GM18868 (cell line): Measurements from ENCODE around the gene ZBED6.
"Not testable (repeated sequence)": the region's sequence is repeated elsewhere in the genome, so short reads cannot be mapped to it uniquely, and the experiment has no call there.

Experiments
- ATAC-seq: cut with Tn5 transposase; IDR thresholded peaks from one replicate; pipeline ENCODE4 v1.9.1; 2021; ENCODE audit warnings: mild to moderate bottlenecking, moderate library complexity; ENCODE audit not compliant: unreplicated experiment

ZBED6 gene

DNA sequence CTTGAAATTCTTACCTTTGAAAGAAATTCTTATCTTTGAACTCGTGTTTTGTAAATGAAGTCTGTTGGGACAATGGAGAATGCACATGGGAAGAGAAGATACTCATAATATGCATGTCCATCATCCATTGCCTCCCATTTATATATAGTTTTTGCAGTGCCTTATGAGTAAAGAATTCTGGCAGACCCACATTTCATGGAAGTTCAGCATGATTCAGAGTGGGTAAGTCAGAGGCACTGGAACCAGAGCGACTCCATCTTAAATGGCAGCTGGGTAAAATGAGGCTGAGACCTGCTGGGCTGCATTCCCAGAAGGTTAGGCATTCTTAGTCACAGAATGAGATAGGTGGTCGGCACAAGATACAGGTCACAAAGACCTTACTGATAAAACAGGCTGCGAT, 16.6 kb upstream of the ZBED6 start:
- no peak for ATAC-seq

DNA sequence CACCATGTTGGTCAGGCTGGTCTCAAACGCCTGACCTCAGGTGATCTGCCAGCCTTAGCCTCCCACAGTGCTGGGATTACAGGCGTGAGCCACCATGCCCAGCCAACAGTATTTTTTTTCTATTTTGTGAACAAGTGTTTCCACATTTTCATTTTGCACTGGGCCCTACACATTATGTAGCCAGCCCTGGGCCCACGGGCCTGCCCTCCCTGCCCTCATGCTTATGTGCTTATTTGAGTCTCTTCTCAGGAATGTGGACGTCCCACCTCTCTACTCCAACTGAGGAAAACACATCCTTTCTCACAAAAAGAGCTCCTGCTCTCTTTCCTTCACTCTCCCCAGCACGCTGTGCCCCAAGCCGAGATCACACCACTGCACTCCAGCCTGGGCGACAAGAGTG, 13.5 kb upstream of the ZBED6 start:
- ATAC-seq = no peak

DNA sequence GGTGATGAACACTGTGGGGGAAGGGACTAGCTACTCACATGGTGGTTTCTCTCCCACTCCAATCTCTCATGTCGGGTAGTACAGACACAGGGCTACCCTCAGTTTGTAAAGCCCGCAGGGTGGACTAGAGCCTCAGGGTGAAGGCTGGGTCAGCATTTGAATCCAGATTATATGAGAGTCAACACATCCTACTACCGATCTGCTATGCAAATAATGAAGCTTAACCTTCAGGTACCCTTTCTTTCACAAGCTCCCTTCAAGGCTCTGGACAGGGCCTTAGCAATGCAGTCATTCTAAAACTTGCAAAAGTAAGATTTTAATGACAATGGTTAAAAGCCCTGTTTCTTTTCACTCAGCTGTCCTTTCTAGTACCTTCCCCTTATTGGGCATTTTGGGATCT, 5.5 kb upstream of the ZBED6 start:
- no peak for ATAC-seq

DNA sequence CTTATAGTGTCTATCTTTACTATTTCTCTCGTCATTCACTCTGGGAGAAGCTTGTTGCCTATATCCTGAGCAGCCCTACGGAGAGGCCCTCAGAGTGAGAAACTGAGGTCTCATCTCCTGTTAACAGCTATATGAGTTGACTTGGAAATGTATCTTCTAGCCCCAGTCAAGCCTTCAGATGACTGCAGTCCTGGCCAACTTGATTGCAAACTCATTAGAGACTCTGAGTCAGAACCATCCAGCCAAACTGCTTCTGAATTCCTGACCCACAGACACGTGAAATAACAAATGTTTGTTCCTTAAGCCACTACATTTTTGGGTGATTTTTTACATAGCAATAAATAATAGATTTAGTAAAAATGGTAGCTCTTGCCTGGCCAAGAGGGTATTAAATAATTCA, 3.9 kb upstream of the ZBED6 start:
- ATAC-seq = no peak

DNA sequence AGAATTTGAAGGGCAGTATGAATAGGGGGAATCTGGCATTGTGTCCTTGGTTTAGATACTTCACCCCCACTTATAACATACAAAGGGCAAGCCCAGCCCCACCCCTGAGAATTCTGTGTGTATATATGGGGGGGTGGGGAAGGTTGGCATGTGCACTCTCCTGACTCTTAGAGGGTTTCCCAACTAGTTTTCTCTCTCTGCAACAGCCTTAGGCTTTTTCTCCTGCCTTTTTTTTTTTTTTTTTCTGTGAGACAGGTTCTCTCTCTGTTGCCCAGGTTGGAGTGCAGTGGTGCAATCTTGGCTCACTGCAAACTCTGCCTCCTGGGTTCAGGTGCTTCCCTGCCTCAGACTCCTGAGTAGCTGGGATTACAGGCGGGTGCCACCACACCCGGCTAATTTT, 2.9 kb upstream of the ZBED6 start:
- no peak for ATAC-seq

DNA sequence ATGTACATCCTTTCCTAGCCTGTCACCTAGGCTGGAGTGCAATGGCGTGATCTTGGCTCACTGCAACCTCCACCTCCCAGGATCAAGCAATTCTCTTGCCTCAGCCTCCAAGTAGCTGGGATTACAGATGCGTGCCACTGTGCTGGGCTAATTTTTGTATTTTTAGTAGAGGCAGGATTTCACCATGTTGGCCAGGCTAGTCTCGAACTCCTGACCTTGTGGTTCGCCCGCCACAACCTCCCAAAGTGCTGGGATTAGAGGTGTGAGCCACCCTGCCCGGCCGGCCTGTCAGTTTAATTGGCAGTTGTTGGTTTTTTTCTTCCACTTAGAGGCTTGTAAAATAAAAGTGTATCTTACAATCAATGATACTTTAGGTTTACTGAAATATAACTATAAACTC, 1.9 kb upstream of the ZBED6 start:
- ATAC-seq = not testable (repeated sequence)

DNA sequence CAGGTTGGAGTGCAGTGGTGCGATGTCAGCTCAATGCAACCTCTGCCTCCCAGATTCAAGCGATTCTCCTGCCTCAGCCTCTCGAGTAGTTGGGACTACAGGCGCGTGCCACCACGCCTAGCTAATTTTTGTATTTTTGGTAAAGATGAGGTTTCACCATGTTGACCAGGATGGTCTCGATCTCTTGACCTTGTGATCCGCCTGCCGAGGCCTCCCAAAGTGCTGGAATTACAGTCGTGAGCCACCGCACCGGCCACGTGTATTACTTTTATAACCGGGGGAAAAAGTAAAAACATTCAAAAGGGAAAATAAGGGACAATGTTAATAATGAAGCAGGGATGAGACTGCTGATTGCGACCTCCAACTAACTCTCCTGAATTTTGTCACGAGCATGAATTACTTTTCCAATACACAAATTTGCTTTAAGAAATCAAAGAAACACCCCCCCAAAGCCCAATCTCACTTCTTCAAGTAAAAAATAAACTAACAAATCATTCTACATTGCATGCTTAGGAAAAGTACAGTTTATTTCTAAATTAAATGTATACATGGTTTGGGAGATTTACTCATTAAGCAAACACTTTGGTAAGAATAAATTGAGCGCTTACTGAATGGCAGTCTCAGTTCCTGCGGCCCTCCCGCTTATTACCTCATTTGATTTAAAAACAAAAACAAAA, 521 bp upstream of the ZBED6 start:
- ATAC-seq = no peak

DNA sequence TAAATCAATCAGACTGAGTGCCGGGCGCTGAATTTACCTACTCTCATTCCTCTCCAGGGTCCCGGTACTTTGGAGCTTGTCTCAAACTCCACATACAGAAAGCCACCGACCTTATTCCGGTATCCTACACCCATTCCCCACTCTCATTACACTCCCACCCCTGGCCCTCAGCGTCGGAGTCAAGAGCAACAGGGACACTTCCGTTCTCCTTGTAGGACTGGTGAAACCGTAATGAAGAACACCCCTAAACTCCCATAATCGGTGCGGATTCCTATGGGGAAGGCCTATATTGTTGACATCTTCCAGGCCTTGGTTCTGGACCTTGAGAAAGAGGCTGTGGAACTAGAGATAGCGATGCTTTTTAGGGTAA, 798 bp downstream of the ZBED6 start:
- ATAC-seq = no peak

DNA sequence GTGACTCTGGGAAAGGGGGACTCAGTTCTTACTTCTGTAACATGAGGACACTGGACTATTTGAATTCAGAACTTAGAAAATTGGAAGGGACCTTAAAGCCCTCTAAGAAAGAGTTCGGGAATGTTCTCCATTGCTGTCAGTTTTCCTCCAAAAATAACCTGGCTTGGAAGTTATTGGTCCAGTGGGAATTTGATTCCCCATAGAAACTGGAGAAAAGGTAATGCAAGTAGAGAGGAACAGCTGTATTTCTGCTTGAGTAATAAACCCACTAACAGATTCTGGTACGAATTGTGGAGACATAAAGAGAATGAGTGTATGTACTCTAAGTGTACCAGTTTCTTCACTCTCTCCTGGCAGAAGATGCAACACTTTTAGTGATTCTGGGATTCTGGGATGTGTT, 1.8 kb downstream of the ZBED6 start:
- no peak for ATAC-seq

DNA sequence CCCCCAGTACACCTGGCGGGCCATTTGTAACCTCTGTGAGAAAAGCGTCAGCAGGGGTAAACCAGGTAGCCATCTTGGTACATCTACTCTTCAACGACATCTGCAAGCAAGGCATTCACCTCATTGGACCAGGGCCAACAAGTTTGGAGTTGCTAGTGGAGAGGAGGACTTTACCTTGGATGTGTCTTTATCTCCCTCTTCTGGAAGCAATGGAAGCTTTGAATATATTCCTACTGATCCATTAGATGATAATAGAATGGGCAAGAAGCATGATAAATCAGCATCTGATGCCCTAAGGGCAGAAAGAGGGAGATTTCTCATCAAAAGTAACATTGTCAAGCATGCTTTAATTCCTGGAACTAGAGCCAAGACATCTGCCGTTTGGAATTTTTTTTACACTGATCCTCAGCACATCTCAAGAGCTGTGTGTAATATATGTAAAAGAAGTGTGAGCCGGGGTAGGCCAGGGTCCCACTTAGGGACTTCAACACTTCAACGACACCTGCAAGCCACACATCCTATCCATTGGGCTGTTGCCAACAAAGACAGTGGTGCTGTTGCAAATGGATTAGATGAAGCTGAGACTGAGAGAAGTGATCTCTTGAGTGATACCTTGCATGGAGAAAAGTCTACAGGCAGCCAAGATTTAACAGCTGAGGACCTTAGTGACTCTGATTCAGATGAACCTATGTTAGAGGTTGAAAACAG, 2.7 kb downstream of the ZBED6 start:
- no peak for ATAC-seq

DNA sequence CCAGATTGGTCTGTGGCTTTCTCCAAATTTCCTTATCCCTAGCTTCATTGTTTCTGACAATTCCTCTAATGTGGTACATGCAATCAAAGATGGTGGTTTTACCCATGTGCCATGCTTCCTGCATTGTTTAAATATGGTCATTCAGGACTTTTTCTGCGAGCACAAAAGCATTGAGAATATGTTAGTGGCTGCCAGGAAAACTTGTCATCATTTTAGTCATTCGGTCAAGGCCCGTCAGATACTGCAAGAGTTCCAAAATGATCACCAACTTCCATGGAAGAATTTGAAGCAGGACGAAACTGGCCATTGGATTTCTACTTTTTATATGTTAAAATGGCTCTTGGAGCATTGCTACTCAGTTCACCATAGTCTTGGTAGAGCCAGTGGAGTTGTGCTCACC, 3.7 kb downstream of the ZBED6 start:
- no peak for ATAC-seq

DNA sequence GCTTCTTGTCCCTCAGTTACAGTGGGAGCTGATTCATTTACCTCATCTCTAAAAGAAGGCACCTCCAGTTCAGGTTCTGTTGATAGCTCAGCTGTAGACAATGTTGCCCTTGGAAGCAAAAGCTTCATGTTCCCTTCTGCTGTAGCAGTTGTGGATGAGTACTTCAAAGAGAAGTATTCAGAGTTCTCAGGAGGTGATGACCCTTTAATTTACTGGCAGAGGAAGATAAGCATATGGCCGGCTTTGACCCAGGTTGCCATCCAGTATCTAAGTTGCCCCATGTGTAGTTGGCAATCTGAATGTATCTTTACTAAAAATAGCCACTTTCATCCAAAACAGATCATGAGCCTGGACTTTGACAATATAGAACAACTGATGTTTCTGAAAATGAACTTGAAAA, 4.5 kb downstream of the ZBED6 start:
- ATAC-seq = no peak

DNA sequence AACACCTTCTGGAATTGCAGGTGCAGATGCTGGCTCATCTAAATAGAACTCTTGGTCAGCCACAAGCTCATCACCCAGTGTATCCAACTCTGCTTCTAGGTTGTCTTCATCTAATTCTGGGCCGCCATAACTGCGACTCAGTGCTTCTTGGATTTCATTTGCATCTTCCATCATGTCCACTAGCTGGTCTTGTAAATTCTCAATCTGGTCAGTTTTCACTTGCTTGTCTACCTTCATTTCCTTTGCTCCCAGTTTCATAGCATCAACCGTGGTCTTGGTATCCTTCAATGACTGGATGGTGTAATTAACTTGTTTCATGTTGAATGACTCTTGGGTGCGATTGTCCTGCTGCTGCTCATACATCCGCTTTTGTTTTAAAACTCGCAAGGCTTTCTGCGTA, 10.3 kb downstream of the ZBED6 start:
- ATAC-seq = no peak

DNA sequence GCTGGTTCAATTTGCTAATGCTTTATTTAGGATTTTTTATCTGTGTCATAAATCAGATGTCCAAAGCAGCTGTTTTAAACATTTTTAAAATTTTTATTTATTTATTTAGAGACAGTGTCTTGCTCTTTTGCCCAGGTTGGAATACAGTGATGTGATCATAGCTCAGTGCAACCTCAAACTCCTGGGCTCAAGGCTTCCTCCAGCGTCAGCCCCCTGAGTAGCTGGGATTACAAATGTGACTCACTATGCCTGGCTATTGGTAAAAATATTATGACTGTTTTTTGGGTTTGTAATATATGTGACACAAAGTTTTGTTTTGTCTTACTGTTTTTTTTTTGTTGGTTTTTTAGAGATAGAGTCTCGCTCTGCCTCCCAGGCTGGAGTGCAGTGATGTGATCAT, 11.8 kb downstream of the ZBED6 start:
- ATAC-seq = no peak

DNA sequence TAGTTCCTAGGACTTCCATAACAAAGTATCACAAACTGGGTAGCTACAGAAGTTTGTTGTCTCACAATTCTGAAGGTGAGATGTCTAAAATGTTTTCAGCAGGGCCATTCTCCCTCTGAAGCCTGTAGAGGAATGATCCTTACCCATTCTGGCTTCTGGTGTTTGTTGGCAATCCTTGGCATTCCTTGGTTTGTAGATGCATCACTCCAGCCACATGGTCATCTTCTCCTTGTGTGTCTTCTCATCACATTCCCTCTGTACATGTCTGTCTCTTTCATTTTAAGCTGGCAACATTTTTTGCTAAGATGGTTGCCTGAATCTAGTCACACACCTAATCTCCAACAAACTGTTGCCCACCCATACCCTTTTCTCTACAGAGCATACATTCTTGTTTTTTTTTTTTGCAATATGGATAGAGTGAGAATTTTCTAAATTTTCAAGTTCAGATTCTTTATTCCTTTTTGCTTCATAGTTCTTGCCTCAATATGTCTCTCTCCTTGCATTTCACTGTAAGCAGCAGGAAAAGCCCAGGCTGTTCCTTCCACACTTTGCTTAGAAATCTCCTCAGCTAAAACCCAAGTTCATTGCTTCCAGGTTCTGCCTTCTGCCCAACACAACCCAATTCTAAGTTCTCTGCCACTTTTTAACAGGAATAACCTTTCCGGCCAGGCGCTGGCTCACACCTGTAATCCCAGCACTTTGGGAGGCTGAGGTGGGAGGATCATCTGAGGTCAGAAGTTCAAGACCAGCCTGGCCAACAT, 18.3 kb downstream of the ZBED6 start:
- ATAC-seq = no peak

DNA sequence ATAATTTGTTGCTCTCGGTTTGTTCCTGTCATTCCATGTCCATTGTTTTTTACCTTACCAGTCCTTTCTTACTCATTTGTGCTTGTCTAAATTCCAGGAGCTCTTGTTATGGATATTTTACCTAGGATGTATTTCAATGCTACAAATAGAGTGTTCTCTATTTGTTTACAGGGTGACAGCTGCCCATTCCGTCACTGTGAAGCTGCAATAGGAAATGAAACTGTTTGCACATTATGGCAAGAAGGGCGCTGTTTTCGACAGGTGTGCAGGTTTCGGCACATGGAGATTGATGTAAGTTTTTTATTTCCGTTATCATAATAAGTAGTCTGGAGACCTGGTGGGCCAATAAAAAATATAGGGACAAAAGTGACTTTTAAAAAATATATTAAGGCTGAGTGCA, 23.0 kb downstream of the ZBED6 start:
- ATAC-seq = no peak

DNA sequence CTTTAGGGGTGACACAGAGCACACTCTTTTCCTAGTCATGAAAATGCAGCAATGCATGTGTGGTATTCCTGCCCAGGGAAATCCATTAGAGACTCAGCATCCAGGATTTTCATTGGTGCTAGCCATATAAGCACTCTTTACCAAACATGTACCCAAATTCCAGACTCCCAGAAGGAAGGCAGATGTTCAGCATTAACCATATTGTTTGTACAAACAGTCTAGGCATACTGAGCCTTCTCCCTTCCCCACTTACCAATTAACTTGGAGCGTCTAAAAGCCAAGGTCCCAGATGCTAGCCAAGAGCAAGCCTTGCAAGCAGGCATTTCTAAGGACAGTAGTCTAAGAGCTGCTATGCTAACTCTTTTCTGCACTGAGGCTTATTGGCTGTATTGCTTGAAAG, 27.9 kb downstream of the ZBED6 start:
- ATAC-seq = no peak

DNA sequence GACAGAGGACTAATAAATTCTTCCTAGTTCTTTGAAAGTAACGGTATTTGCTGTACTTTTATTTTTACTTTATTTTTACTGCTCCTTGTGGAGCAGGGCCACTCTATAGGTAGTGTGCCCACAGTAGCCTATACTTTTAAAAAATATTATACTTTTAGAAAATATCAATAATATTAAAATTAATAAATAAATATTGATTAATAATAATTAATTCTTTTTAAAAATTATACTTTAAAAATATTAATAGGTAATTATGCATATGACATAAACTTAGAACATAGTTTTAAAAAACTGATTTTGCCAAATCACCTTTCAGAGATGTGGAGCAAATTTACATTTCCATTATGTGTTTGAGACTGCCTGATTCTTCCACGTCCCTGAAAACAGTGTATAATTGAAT, 30.8 kb downstream of the ZBED6 start:
- ATAC-seq = no peak

DNA sequence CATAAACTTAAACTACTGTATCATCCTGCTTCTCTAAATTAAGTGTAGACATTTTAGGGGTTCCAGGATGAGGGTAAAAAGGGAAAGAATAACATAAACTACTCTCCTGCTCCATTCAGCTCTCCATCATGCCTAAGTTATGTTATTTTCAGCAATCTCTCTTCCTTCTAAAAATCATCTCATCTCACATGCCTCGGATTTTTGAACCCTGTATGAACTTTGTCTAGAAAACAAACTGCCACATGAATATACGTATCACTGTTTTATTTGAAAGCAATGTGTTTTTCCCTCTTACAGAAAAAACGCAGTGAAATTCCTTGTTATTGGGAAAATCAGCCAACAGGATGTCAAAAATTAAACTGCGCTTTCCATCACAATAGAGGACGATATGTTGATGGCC, 32.6 kb downstream of the ZBED6 start:
- no peak for ATAC-seq

DNA sequence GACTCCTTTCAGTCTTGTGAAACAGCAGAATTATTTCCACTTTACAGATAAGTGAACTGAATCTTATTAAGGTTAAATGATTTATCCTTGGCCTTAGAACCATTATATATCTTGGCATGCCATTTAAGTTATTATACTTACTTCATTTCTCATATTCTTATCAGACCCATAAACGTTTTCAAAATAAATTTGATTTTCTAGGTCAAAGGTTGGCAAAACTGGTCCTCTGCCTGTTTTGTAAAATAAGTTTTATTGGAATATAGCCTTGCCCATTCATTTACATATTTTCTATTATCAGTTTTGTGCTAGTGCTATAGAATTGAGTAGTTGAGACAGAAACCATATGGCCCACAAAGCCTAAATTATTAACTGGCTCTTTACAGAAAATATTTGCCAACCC, 33.1 kb downstream of the ZBED6 start:
- no peak for ATAC-seq

DNA sequence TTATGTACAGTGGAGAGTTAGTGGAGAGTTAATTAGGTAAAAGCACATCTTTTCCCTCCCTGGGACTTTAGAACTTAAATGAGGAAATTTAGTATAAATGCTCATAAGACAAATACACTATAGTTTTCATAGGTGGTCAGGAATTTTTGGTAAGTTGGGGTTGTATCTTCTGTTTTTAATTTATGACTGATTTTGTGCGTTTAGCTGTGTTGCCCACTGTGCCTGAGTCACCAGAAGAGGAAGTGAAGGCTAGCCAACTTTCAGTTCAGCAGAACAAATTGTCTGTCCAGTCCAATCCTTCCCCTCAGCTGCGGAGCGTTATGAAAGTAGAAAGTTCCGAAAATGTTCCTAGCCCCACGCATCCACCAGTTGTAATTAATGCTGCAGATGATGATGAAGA, 33.8 kb downstream of the ZBED6 start:
- not testable (repeated sequence) for ATAC-seq

DNA sequence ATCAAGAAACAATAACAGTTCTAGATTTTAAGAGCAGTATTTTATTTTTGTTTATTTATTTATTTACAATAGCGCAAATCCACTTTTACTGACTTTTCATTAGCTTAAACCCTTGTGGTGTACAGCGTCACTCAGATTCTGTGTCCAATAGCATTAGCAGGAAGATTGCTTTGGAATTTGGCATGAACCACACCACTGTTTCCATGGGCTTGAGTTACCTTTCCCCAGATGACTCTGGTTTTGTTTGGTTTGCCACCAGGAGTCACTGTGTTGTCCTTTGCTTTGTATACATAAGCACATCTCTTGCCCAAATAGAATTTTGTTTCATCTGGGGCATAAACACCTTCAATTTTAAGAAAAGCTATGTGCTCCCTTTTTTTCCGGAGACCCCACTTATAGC, 40.1 kb downstream of the ZBED6 start:
- ATAC-seq = no peak
